ENCODE results near the gene FITM1. TPM values are rescaled to one million over a fixed set of nuclear protein-coding genes. Genes with fewer than 3 reads are reported as not detected.

The FITM1 gene
- total RNA-seq, 4 donors from 2014 or later, result 0.61 to 1.3 (median 1.0) TPM; not detected in 1

DNA sequence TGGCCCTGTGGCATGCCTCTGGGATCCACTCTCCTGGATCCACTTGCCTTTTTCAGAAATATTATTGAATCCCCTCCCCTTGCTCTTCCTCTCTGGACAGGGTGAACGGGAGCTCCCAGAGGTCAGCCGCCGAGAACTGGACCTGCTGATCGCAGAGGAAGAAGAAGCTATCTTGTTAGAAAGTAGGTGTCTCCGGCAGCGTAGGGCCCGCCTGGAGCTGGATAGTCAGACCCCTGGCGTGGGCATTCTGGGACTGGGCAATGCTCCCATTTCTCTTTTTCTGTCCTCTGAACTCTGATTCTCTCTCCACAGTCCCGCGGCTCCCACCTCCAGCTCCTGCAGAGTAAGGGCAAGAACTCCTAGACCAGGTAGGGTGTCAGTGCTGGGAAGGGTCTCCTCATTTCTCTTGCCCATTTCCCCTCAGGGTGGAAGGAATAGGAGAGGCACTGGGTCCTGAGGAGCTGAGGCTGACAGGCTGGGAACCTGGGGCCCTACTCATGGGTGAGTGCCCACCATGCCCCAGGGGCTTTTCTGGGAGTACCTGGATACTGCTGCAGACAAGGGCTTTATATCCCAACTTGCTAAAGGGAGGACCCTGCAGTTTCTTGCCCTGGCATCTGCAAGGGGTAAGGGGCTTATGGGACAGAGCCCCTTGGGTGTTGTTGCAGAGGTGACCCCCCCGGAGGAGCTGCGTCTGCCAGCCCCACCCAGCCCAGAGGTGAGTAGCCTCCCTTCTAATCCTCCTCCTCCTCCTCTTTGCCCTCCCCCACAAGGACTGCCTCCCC is 46.8 kb downstream of the FITM1 start:
- intact Hi-C loops (cut with DNase I; ENCODE audit: low total_unique reads), result no loop called here
- 82 to 88% methylated on average over 12 of the region's 12 CpGs for WGBS, 2 donors
- no peak for TF ChIP-seq CTCF (IDR thresholded peaks at IDR 0.05)
- no peak for TF ChIP-seq POLR2A (IDR thresholded peaks at IDR 0.05)
- H3K4me3 ChIP-seq (ENCODE audit: low read depth, poor library complexity, severe bottlenecking), result no peak overlapping the region
- no peak for DNase-seq (ENCODE audit: low spot score in 2 of 2)

GRCh38 chr14:24177891-24178290 is 47.4 kb downstream of the FITM1 start:
- 86 to 93% methylated on average over 14 of the region's 14 CpGs for WGBS, 2 donors
- no peak overlapping the region for H3K4me3 ChIP-seq (ENCODE audit: low read depth, poor library complexity, severe bottlenecking)
- intact Hi-C loops (cut with DNase I; ENCODE audit: low total_unique reads), result no loop called here
- DNase-seq (ENCODE audit: low spot score in 2 of 2), result no peak
- TF ChIP-seq POLR2A (IDR thresholded peaks at IDR 0.05) (no peak), CTCF (IDR thresholded peaks at IDR 0.05) (no peak)

DNA sequence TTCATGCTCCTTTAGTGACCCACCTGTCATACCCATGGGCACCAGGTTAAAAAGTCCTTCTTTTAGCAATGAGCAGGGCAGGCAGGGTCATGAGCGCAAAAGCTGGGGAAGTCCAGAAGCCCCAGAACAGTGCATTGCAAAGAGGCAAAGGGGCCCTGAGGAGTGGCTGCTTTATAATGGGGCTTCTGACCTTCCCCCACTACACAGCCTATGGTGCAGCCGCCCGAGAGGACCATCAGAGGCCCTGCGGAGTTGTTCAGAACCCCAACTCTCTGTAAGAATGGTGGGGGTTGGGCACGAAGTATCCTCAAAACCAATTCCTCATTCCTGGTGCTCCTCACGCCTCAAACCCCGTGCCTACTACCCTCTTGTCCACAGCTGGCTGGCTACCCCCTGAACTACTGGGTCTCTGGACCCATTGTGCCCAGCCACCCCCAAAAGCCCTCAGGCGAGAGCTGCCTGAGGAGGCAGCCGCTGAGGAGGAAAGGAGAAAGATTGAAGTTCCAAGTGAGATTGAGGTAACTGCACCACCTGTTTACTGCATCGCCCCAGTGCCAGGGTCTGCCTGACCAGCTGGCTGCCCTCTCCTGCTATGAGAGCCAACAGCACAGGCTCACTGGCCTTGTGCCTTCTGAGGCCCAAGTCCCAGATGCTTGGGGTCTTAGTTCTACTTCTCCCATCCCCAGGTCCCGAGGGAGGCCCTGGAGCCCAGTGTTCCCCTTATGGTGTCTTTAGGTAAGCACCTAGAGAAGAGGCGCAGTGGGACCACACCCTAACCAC is 48.1 kb downstream of the FITM1 start:
- 86 to 89% methylated on average over 12 of the region's 12 CpGs for WGBS, 2 donors

GRCh38 chr14:24179294-24179960 is 49.0 kb downstream of the FITM1 start:
- H3K4me3 ChIP-seq (ENCODE audit: low read depth, poor library complexity, severe bottlenecking), result no peak overlapping the region
- intact Hi-C loops (cut with DNase I; ENCODE audit: low total_unique reads), result no loop called here
- WGBS, 2 donors, result 87 to 89% methylated on average over 12 to 13 of the region's 14 CpGs
- no peak for DNase-seq (ENCODE audit: low spot score in 2 of 2)
- TF ChIP-seq POLR2A (IDR thresholded peaks at IDR 0.05) (no peak), CTCF (IDR thresholded peaks at IDR 0.05) (no peak)

More for the DNA sequence above, 48.1 kb downstream of the FITM1 start:
- no peak overlapping the region for H3K4me3 ChIP-seq (ENCODE audit: low read depth, poor library complexity, severe bottlenecking)
- TF ChIP-seq POLR2A (IDR thresholded peaks at IDR 0.05) (no peak), CTCF (IDR thresholded peaks at IDR 0.05) (no peak)
- DNase-seq (ENCODE audit: low spot score in 2 of 2), result no peak
- intact Hi-C loops (cut with DNase I; ENCODE audit: low total_unique reads), result no loop called here

GRCh38 chr14:24179961-24180796 is 49.7 kb downstream of the FITM1 start:
- intact Hi-C loops (cut with DNase I; ENCODE audit: low total_unique reads), result no loop called here
- TF ChIP-seq POLR2A (IDR thresholded peaks at IDR 0.05), result no peak
- TF ChIP-seq CTCF (IDR thresholded peaks at IDR 0.05), result no peak
- DNase-seq (ENCODE audit: low spot score in 2 of 2), result no peak
- H3K4me3 ChIP-seq (ENCODE audit: low read depth, poor library complexity, severe bottlenecking), result no peak overlapping the region
- 58 to 63% methylated on average over 16 to 18 of the region's 18 CpGs for WGBS, 2 donors
